Calu3 (cell line): ENCODE results near the gene CACNA2D2. TPM values are rescaled to one million over a fixed set of nuclear protein-coding genes. Genes with fewer than 3 reads are reported as not detected.
A peak's percentile ranks its signal among the peaks of the same experiment; 100 is the strongest.

Source experiments
- BruUV-seq: library from RNA; stranded (reverse); fragments of 400-500 nt; replicated peaks from 2 replicates; lab custom pipeline; 2021; lab: Mats Ljungman, UMichigan
- CTCF ChIA-PET: fragments of 300-600 bp; sonication (Branson Sonifier 250); formaldehyde crosslinking; loops from one replicate; lab custom pipeline; 2022; ENCODE audit warnings: antibody characterized with exemption; lab: Charles Lee
- DNase-seq: peaks from one replicate; pipeline ENCODE4 v3.0.0; 2022
- H3K27ac Mint-ChIP-seq: one replicate; pipeline ENCODE4 v1.8.0; 2022; ENCODE audit warnings: mixed read lengths; ENCODE audit not compliant: unreplicated experiment
- H3K27me3 Mint-ChIP-seq: one replicate; pipeline ENCODE4 v1.8.0; 2022; ENCODE audit warnings: mixed read lengths; ENCODE audit not compliant: unreplicated experiment
- H3K36me3 Mint-ChIP-seq: one replicate; pipeline ENCODE4 v1.8.0; 2022; ENCODE audit warnings: mild to moderate bottlenecking, moderate library complexity, mixed read lengths; ENCODE audit not compliant: insufficient read depth, unreplicated experiment
- H3K4me1 Mint-ChIP-seq: one replicate; pipeline ENCODE4 v1.8.0; 2022; ENCODE audit warnings: mild to moderate bottlenecking, low read depth, mixed read lengths; ENCODE audit not compliant: unreplicated experiment
- H3K4me3 Mint-ChIP-seq: one replicate; pipeline ENCODE4 v1.8.0; 2022; ENCODE audit warnings: mild to moderate bottlenecking, low read depth, moderate library complexity, mixed read lengths; ENCODE audit not compliant: unreplicated experiment
- H3K9me3 Mint-ChIP-seq: one replicate; pipeline ENCODE4 v1.8.0; 2022; ENCODE audit warnings: low read depth, mixed read lengths; ENCODE audit not compliant: unreplicated experiment
- CTCF ChIP-seq: fragments of 200-600 bp; IDR thresholded peaks from one replicate; pipeline ENCODE4 v1.8.0; 2022; ENCODE audit warnings: antibody characterized with exemption; ENCODE audit not compliant: unreplicated experiment
- intact Hi-C: fragments of 100-400 bp; cut with micrococcal nuclease; formaldehyde crosslinking; loops from one replicate; pipeline ENCODE4 v1.10.0; 2022; ENCODE audit not compliant: unreplicated experiment
- total RNA-seq: library from RNA; stranded (reverse); gene quantifications from 2 replicates; pipeline ENCODE4 v1.2.3, GENCODE V29; 2022

CACNA2D2 gene
- total RNA-seq, 1 experiment from 2014 or later, result 0.12 TPM

- CTCF ChIA-PET, result interaction anchor here (0.7 to 2.7 kb wide), 15 partner anchors 9 to 109 kb away, joined by 3 to 15 read pairs (median 3); partner anchors contain the start of genes CYB561D2, LSMEM2, NPRL2 and SEMA3B
- H3K36me3 Mint-ChIP-seq, result peaks cover 37% of the 10 kb centered on the region
- H3K4me1 Mint-ChIP-seq, result peaks cover 11% of the 10 kb centered on the region
- intact Hi-C loops, result no loop called here
- BruUV-seq, result TSS peak; percentile 70
- H3K27ac Mint-ChIP-seq, result peak overlapping the region; percentile 82
- H3K4me3 Mint-ChIP-seq, result peak overlapping the region; percentile 93
- no peaks in the 10 kb centered on the region for H3K9me3 Mint-ChIP-seq
- no peak for TF ChIP-seq CTCF
- no peak for DNase-seq
- H3K27me3 Mint-ChIP-seq, result peaks cover 18% of the 10 kb centered on the region
Measured at GRCh38 chr3:50336452-50337174, 166.8 kb downstream of the CACNA2D2 start.

- DNase-seq, result no peak
- peaks cover 43% of the 10 kb centered on the region for H3K36me3 Mint-ChIP-seq
- H3K27ac Mint-ChIP-seq, result no peak overlapping the region
- intact Hi-C loops, result no loop called here
- H3K4me3 Mint-ChIP-seq, result no peak overlapping the region
- peaks cover 8% of the 10 kb centered on the region for H3K27me3 Mint-ChIP-seq
- peaks cover 11% of the 10 kb centered on the region for H3K4me1 Mint-ChIP-seq
- no peaks in the 10 kb centered on the region for H3K9me3 Mint-ChIP-seq
- CTCF ChIA-PET, result interaction anchor here (0.7 kb wide), 1 partner anchor 113 kb away, joined by 3 read pairs; no protein-coding TSS in a partner anchor
- TF ChIP-seq CTCF, result no peak
- BruUV-seq, result no TSS peak
Measured at GRCh38 chr3:50334339-50335075, 168.9 kb downstream of the CACNA2D2 start.

- Mint-ChIP-seq H3K4me3 (no peak overlapping the region), H3K27me3 (peaks cover 1% of the 10 kb centered on the region), H3K9me3 (no peaks in the 10 kb centered on the region), H3K27ac (no peak overlapping the region), H3K4me1 (peaks cover 5% of the 10 kb centered on the region), H3K36me3 (peaks cover 40% of the 10 kb centered on the region)
- no peak for TF ChIP-seq CTCF
- intact Hi-C loops, result no loop called here
- no peak for DNase-seq
- no TSS peak for BruUV-seq
- CTCF ChIA-PET, result interaction anchor here (0.7 kb wide), 1 partner anchor 112 kb away, joined by 3 read pairs; no protein-coding TSS in a partner anchor
Measured at GRCh38 chr3:50333744-50334328, 169.6 kb downstream of the CACNA2D2 start.

GRCh38 chr3:50331364-50331907 lies 172.0 kb downstream of the CACNA2D2 start:
- Mint-ChIP-seq H3K4me3 (no peak overlapping the region), H3K27ac (no peak overlapping the region), H3K4me1 (no peaks in the 10 kb centered on the region), H3K27me3 (no peaks in the 10 kb centered on the region), H3K36me3 (peaks cover 45% of the 10 kb centered on the region), H3K9me3 (no peaks in the 10 kb centered on the region)
- no peak for DNase-seq
- BruUV-seq, result no TSS peak
- no peak for TF ChIP-seq CTCF
- CTCF ChIA-PET, result no interaction called here
- intact Hi-C loops, result no loop called here
